OCI-LY1 (cell line): ENCODE data around the gene RERE.

Source experiments
- H2AFZ ChIP-seq: fragments of 200-600 bp; sonication (generic), shearing (Covaris generic); 2 replicates; pipeline ENCODE4 v1.6.0; 2014; ENCODE audit warnings: antibody characterized with exemption, mild to moderate bottlenecking, low read length
- H3F3A ChIP-seq: fragments of 200-600 bp; sonication (generic), shearing (Covaris generic); 2 replicates; pipeline ENCODE4 v1.6.0; 2014; ENCODE audit warnings: mild to moderate bottlenecking, antibody characterized with exemption, low read length, moderate library complexity; ENCODE audit not compliant: insufficient read depth
- H3K27ac ChIP-seq: fragments of 200-600 bp; sonication (generic); 2 replicates; pipeline ENCODE4 v1.5.1; 2014; ENCODE audit warnings: low read length, mixed run types, mild to moderate bottlenecking, low read depth; ENCODE audit not compliant: poor library complexity, severe bottlenecking
- H3K27me3 ChIP-seq: fragments of 200-600 bp; sonication (generic); 2 replicates; pipeline ENCODE4 v1.6.0; 2014; ENCODE audit warnings: antibody characterized with exemption, mild to moderate bottlenecking, low read length, moderate library complexity; ENCODE audit not compliant: insufficient read depth
- H3K36me3 ChIP-seq: fragments of 200-600 bp; sonication (generic); 2 replicates; pipeline ENCODE4 v1.6.1; 2014; ENCODE audit warnings: mild to moderate bottlenecking, antibody characterized with exemption, low read length, moderate library complexity, mixed read lengths; ENCODE audit not compliant: insufficient read depth
- H3K4me1 ChIP-seq: fragments of 200-600 bp; sonication (generic); 2 replicates; pipeline ENCODE4 v1.5.1; 2014; ENCODE audit warnings: mild to moderate bottlenecking, low read length, moderate library complexity; ENCODE audit not compliant: insufficient read depth, severe bottlenecking
- H3K4me2 ChIP-seq: fragments of 200-600 bp; sonication (generic), shearing (Covaris generic); 2 replicates; pipeline ENCODE4 v1.6.1; 2014; ENCODE audit warnings: low read length
- H3K4me3 ChIP-seq: fragments of 200-600 bp; sonication (generic); 2 replicates; pipeline ENCODE4 v1.5.1; 2014; ENCODE audit warnings: low read length, low read depth, mild to moderate bottlenecking, mixed read lengths; ENCODE audit not compliant: poor library complexity, severe bottlenecking
- H3K79me2 ChIP-seq: fragments of 200-600 bp; shearing (Covaris generic); 2 replicates; pipeline ENCODE4 v1.6.1; 2016; ENCODE audit warnings: mixed run types, low read length, mixed read lengths; ENCODE audit not compliant: insufficient read depth
- H3K9ac ChIP-seq: fragments of 200-600 bp; sonication (generic), shearing (Covaris generic); 2 replicates; pipeline ENCODE4 v1.6.1; 2014; ENCODE audit warnings: mild to moderate bottlenecking, low read length, mixed read lengths
- H3K9me2 ChIP-seq: fragments of 200-600 bp; sonication (generic), shearing (Covaris generic); 2 replicates; pipeline ENCODE4 v1.6.1; 2014; ENCODE audit warnings: low read depth, mild to moderate bottlenecking, low read length, mixed read lengths
- H3K9me3 ChIP-seq: fragments of 200-600 bp; shearing (Covaris generic); 2 replicates; pipeline ENCODE4 v1.6.1; 2014; ENCODE audit warnings: low read length, mixed read lengths
- H4K20me1 ChIP-seq: fragments of 200-600 bp; sonication (generic), shearing (Covaris generic); 2 replicates; pipeline ENCODE4 v1.6.0; 2016; ENCODE audit warnings: mild to moderate bottlenecking, low read length; ENCODE audit not compliant: insufficient read depth
- CTCF ChIP-seq: fragments of 200-600 bp; sonication (generic), shearing (Covaris generic); IDR thresholded peaks from 2 replicates; pipeline ENCODE4 v1.5.1; 2017; ENCODE audit warnings: mild to moderate bottlenecking, antibody characterized with exemption, low read length, moderate library complexity, mixed read lengths
- EZH2 ChIP-seq: fragments of 200-600 bp; sonication (generic), shearing (Covaris generic); IDR thresholded peaks from 2 replicates; pipeline ENCODE4 v1.8.0; 2017; ENCODE audit warnings: borderline replicate concordance, mixed run types, mild to moderate bottlenecking, antibody characterized with exemption, low read length, moderate library complexity, mixed read lengths

The RERE gene

GRCh38 chr1:8431019-8431418 lies 386.4 kb downstream of the RERE start:
- TF ChIP-seq EZH2 (no peak), CTCF (peak; percentile 56)
- peak overlapping the region; percentile 68 for H3K9ac ChIP-seq
- no peaks in the 10 kb centered on the region for H3K9me3 ChIP-seq
- peak overlapping the region; percentile 36 for H3K4me3 ChIP-seq
- H3K79me2 ChIP-seq, result no peaks in the 10 kb centered on the region
- no peak overlapping the region for H2AFZ ChIP-seq
- H3F3A ChIP-seq, result 0 out of 2 replicates have a peak, but pooled peaks cover 9% of the 10 kb centered on the region
- no peaks in the 10 kb centered on the region for H4K20me1 ChIP-seq
- H3K27ac ChIP-seq, result peak overlapping the region; percentile 99
- H3K9me2 ChIP-seq, result no peaks in the 10 kb centered on the region
- H3K4me2 ChIP-seq, result peak overlapping the region; percentile 69
- peaks cover 90% of the 10 kb centered on the region for H3K4me1 ChIP-seq
- no peaks in the 10 kb centered on the region for H3K36me3 ChIP-seq
- H3K27me3 ChIP-seq, result no peaks in the 10 kb centered on the region

- Histone ChIP-seq H2AFZ (no peak overlapping the region), H3K9me3 (no peaks in the 10 kb centered on the region), H3K4me2 (peak overlapping the region; percentile 69), H3K4me1 (peaks cover 90% of the 10 kb centered on the region), H3K27me3 (no peaks in the 10 kb centered on the region), H3K79me2 (no peaks in the 10 kb centered on the region), H3F3A (0 out of 2 replicates have a peak, but pooled peaks cover 9% of the 10 kb centered on the region), H3K27ac (peak overlapping the region; percentile 99), H3K36me3 (no peaks in the 10 kb centered on the region), H3K9ac (peak overlapping the region; percentile 68), H3K9me2 (no peaks in the 10 kb centered on the region), H4K20me1 (no peaks in the 10 kb centered on the region), H3K4me3 (peak overlapping the region; percentile 36)
- TF ChIP-seq EZH2 (no peak), CTCF (no peak)
These were observed 387.0 kb downstream of the RERE start for GRCh38 chr1:8430476-8430875.

DNA sequence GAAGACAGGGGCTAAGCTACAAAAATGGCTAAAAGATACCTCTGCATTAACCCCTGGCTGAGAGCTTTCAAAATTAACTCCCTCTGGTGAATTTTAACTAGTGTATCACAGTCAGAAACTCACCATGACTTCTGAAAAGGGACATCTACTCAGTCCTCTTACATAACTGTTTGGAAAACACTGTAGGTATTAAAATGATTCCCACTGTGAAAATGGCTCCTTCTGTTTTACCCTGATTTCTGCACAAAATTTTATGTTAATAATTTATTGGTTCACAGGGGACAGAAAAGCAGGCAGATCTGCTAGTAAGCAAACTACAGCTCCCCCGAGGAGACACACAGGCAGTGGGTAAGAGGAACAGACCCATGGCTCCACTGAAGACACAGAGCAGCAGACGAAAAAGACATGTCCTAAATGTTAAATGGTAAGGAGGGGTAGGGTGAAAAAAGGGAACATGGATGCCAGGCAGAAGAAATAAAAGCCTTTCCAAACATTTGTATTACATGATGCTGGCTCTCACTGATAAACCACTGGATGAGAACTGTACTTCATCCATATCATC lies 387.8 kb downstream of the RERE start:
- Histone ChIP-seq H3K9ac (peak overlapping the region; percentile 68), H3F3A (0 out of 2 replicates have a peak, but pooled peaks cover 9% of the 10 kb centered on the region), H3K4me1 (peaks cover 90% of the 10 kb centered on the region), H4K20me1 (no peaks in the 10 kb centered on the region), H3K4me2 (peak overlapping the region; percentile 76; the same call in 1 of the 2 replicates), H3K4me3 (no peak overlapping the region), H2AFZ (no peak overlapping the region), H3K27ac (peak overlapping the region; percentile 99), H3K79me2 (no peaks in the 10 kb centered on the region), H3K9me3 (no peaks in the 10 kb centered on the region), H3K9me2 (no peaks in the 10 kb centered on the region), H3K36me3 (no peaks in the 10 kb centered on the region), H3K27me3 (no peaks in the 10 kb centered on the region)
- TF ChIP-seq EZH2 (no peak), CTCF (no peak)
